GM12874 (cell line): Measurements from ENCODE around the gene METTL16.

Experiments used
- CTCF ChIP-seq: IDR thresholded peaks from 2 replicates; pipeline ENCODE4 v1.5.1; 2011; ENCODE audit warnings: low read depth, mild to moderate bottlenecking, control low read depth, low read length, moderate library complexity; ENCODE audit not compliant: insufficient read depth

Gene METTL16

GRCh38 chr17:2414446-2415064 is 97.1 kb downstream of the METTL16 start:
- no peak for TF ChIP-seq CTCF

GRCh38 chr17:2412561-2413021 is 99.1 kb downstream of the METTL16 start:
- TF ChIP-seq CTCF: no peak

- TF ChIP-seq CTCF: no peak
Observed at GRCh38 chr17:2410951-2411350, 100.7 kb downstream of the METTL16 start.

- TF ChIP-seq CTCF: no peak
Observed at GRCh38 chr17:2406903-2407790, 104.5 kb downstream of the METTL16 start.

- no peak for TF ChIP-seq CTCF
Observed at GRCh38 chr17:2406271-2406902, 105.3 kb downstream of the METTL16 start.

- no peak for TF ChIP-seq CTCF
Observed at GRCh38 chr17:2405247-2405926, 106.3 kb downstream of the METTL16 start.

GRCh38 chr17:2403044-2403443 is 108.6 kb downstream of the METTL16 start:
- TF ChIP-seq CTCF: no peak
